LNCAP (cell line): ENCODE measurements around the gene CABP1.

Source experiments
- CTCF ChIP-seq: fragments of 450-650 bp; IDR thresholded peaks from 2 replicates; pipeline ENCODE4 v1.5.1; 2017; ENCODE audit warnings: mild to moderate bottlenecking

Gene CABP1

GRCh38 chr12:120668091-120668867 lies 27.9 kb downstream of the CABP1 start:
- no peak for TF ChIP-seq CTCF

- no peak for TF ChIP-seq CTCF
Observed at GRCh38 chr12:120668868-120669840, 28.7 kb downstream of the CABP1 start.

- TF ChIP-seq CTCF = no peak
Observed at GRCh38 chr12:120670667-120671066, 30.2 kb downstream of the CABP1 start.

GRCh38 chr12:120674097-120674636 lies 33.7 kb downstream of the CABP1 start:
- TF ChIP-seq CTCF = no peak

GRCh38 chr12:120677765-120678473 lies 37.5 kb downstream of the CABP1 start:
- TF ChIP-seq CTCF = no peak

GRCh38 chr12:120678572-120678971 lies 38.1 kb downstream of the CABP1 start:
- no peak for TF ChIP-seq CTCF

- no peak for TF ChIP-seq CTCF
Observed at GRCh38 chr12:120680165-120680738, 39.8 kb downstream of the CABP1 start.
